CD4-positive, alpha-beta memory T cell (primary cell): Measurements from ENCODE around the gene TBC1D5. TPM values are rescaled to one million over a fixed set of nuclear protein-coding genes. Genes with fewer than 3 reads are reported as not detected.

ENCODE experiments used
- CTCF ChIA-PET: fragments of 350-600 bp; sonication (Branson Sonifier 250); formaldehyde crosslinking; loops from one replicate; lab custom pipeline; 2021; ENCODE audit warnings: inconsistent platforms; ENCODE audit not compliant: partially characterized antibody; lab: Charles Lee
- POLR2A ChIA-PET: fragments of 350-600 bp; sonication (Branson Sonifier 250); formaldehyde crosslinking; loops from one replicate; lab custom pipeline; 2021; ENCODE audit not compliant: partially characterized antibody; lab: Charles Lee
- DNase-seq, 5 donors: peaks; one replicate each; pipeline versions ENCODE4 v3.0.0 to v3.0.0-alpha.2; 2020 to 2022; ENCODE audit warnings: mixed read lengths in 1 of 5
- H3K27ac ChIP-seq: one replicate; pipeline ENCODE4 v1.7.0; 2013; ENCODE audit warnings: low read depth, low read length
- H3K27me3 ChIP-seq: 2 replicates; pipeline ENCODE4 v1.7.0; 2013; ENCODE audit warnings: mild to moderate bottlenecking, low read length, moderate library complexity; ENCODE audit not compliant: insufficient read depth
- H3K36me3 ChIP-seq: 2 replicates; pipeline ENCODE4 v1.7.0; 2013; ENCODE audit warnings: mild to moderate bottlenecking, low read length, moderate library complexity; ENCODE audit not compliant: insufficient read depth
- H3K4me1 ChIP-seq: 2 replicates; pipeline ENCODE4 v1.7.0; 2013; ENCODE audit warnings: mild to moderate bottlenecking, low read length, moderate library complexity; ENCODE audit not compliant: insufficient read depth
- H3K4me3 ChIP-seq, 2 donors: one replicate each; pipeline ENCODE4 v1.7.0; 2013; ENCODE audit warnings: low read length in 2 of 2, mild to moderate bottlenecking in 1 of 2
- H3K9me3 ChIP-seq, 2 donors: one replicate each; pipeline ENCODE4 v1.7.0; 2013; ENCODE audit warnings: low read length in 2 of 2, control low read depth in 1 of 2; ENCODE audit not compliant: control insufficient read depth in 1 of 2
- H3K27ac Mint-ChIP-seq, 7 donors: one replicate each; pipeline ENCODE4 v1.8.0; 2020 to 2021; ENCODE audit warnings: mixed read lengths in 7 of 7, mild to moderate bottlenecking in 6 of 7, inconsistent platforms in 3 of 7, moderate library complexity in 3 of 7
- H3K27me3 Mint-ChIP-seq, 2 donors: one replicate each; pipeline ENCODE4 v1.8.0; 2020 to 2021; ENCODE audit warnings: mixed read lengths in 2 of 2
- H3K36me3 Mint-ChIP-seq, 2 donors: one replicate each; pipeline ENCODE4 v1.8.0; 2020 to 2021; ENCODE audit warnings: mixed read lengths in 2 of 2, inconsistent platforms in 1 of 2, mild to moderate bottlenecking in 1 of 2
- H3K4me1 Mint-ChIP-seq, 4 donors: one replicate each; pipeline ENCODE4 v1.8.0; 2020 to 2021; ENCODE audit warnings: mixed read lengths in 4 of 4, mild to moderate bottlenecking in 1 of 4
- H3K4me3 Mint-ChIP-seq, 8 donors: one replicate each; pipeline ENCODE4 v1.8.0; 2020 to 2021; ENCODE audit warnings: mixed read lengths in 8 of 8, mild to moderate bottlenecking in 7 of 8, moderate library complexity in 6 of 8, inconsistent platforms in 3 of 8
- H3K9me3 Mint-ChIP-seq, 8 donors: one replicate each; pipeline ENCODE4 v1.8.0; 2020 to 2021; ENCODE audit warnings: mixed read lengths in 8 of 8, mild to moderate bottlenecking in 5 of 8, inconsistent platforms in 3 of 8, moderate library complexity in 1 of 8
- intact Hi-C: fragments of 100-400 bp; cut with micrococcal nuclease; formaldehyde crosslinking; loops from one replicate; pipeline ENCODE4 v1.15.1; 2023
- polyA plus RNA-seq, 2 donors: library from polyadenylated mRNA; unstranded; fragments of 300-500 nt; fragmentation: Illumina TruSeq; gene quantifications; one replicate each; pipeline ENCODE4 v1.2.3, GENCODE V29; 2021
- total RNA-seq, 2 experiments: library from RNA; stranded (reverse); gene quantifications; one replicate each; pipeline ENCODE4 v1.2.3, GENCODE V29; 2021

TBC1D5 gene
- total and polyA plus RNA-seq, 4 experiments from 2014 or later, result 21.2 to 52.2 (median 43.3) TPM

DNA sequence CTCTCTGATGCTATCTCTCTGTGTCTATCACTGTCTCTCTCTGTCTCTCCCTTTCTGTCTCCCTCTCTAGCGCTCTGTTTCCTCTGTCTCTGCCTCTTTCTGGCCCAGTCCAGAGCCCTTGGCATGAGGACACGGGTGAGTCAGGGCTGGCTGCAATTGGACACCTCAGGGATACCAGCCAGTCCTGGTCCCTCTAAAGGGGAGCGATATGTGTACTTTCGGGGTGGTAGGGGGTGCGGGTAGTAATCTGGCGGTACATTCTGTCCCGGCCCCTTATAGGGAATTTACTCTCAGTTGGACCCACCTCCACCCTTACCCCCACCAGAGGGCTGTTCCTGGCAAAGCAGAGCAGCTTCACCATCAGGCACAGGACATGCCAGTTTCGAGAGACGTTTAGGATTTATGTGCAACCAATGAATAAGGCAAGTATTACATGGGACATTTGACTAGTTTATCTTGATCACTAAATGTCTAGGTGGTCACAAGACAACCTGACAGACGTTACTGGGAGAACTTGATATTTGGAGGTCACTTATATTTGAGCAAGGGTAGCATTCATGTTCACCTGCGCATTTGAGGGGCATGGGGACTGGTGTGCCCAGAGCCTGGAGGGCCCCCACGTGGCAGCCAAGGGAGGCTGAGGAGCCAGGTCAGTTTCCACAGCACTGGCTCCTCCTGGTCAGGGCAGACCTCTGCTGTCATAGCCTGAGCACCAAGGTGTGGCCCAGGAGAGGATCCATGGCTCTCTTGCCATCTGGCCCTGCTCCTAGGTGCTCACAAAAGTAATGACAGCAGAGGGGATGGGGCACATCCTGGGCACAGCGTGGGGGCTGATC is 601.5 kb downstream of the TBC1D5 start:
- Mint-ChIP-seq H3K4me1 (peaks cover 0 to 4% (median under 1%) of the 10 kb centered on the region in 4 donors), H3K27me3 (no peaks in the 10 kb centered on the region), H3K4me3 (no peak overlapping the region), H3K9me3 (peaks cover 0 to 3% (median 0%) of the 10 kb centered on the region in 8 donors), H3K27ac (peak overlapping the region in 2 of 7 donors; percentile 13 to 27), H3K36me3 (no peaks in the 10 kb centered on the region)
- Histone ChIP-seq H3K4me1 (no peaks in the 10 kb centered on the region), H3K27ac (no peak overlapping the region), H3K9me3 (no peaks in the 10 kb centered on the region), H3K27me3 (no peaks in the 10 kb centered on the region), H3K4me3 (no peak overlapping the region), H3K36me3 (no peaks in the 10 kb centered on the region)
- DNase-seq, result no peak
- POLR2A ChIA-PET, result interaction anchor here (0.6 kb wide), 1 partner anchor 728 kb away, joined by 3 read pairs; no protein-coding TSS in a partner anchor
- CTCF ChIA-PET, result no interaction called here
- intact Hi-C loops, result no loop called here

DNA sequence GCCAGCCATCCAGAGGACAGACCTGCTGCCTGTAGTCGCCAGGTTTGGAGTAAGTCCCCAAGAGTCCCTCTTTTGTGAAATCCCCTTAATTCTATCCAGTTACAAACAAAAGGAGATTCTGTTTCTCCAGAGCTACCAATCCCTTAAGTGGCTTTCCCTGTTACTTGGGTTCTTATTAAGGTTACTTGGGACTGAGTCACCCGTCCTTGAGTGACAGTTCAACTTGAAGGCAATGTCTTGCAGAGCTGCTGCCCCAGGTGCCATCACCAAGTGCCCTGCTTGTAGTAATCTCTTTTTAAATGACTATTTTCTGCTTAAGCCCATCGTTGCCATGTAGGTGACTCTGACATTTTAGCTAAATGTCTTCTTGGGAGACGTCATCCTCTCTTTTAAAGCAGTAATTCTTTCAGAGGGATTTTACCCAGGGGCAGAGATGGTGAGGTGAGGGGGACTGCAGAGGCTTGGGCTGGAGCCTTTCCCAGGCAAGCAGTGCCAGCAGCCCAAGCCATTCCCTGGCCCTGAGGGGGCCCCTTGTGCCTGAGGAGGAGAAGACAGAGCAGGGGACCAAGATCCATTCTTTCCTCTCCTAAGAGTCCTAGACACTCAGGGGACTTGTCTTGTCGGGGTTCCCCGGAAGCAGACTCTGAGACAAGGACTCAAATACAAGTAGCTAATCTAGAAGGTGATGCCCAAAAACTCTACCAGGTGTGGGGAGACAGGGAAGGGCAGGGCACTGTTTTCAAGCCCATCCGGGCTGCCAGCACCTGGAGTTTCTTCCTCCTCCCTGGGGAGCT is 604.0 kb downstream of the TBC1D5 start:
- H3K27ac ChIP-seq, result no peak overlapping the region
- Mint-ChIP-seq H3K4me3 (no peak overlapping the region), H3K27me3 (no peaks in the 10 kb centered on the region), H3K4me1 (peaks cover 0 to 4% (median under 1%) of the 10 kb centered on the region in 4 donors), H3K9me3 (peaks cover 0 to 2% (median 0%) of the 10 kb centered on the region in 8 donors), H3K27ac (peak overlapping the region in 1 of 7 donors; percentile 68), H3K36me3 (no peaks in the 10 kb centered on the region)
- H3K36me3 ChIP-seq, result no peaks in the 10 kb centered on the region
- intact Hi-C loops, result no loop called here
- no peak overlapping the region for H3K4me3 ChIP-seq
- ChIA-PET POLR2A (no interaction called here), CTCF (no interaction called here)
- no peak for DNase-seq
- no peaks in the 10 kb centered on the region for H3K4me1 ChIP-seq
- H3K27me3 ChIP-seq, result no peaks in the 10 kb centered on the region
- H3K9me3 ChIP-seq, result no peaks in the 10 kb centered on the region

DNA sequence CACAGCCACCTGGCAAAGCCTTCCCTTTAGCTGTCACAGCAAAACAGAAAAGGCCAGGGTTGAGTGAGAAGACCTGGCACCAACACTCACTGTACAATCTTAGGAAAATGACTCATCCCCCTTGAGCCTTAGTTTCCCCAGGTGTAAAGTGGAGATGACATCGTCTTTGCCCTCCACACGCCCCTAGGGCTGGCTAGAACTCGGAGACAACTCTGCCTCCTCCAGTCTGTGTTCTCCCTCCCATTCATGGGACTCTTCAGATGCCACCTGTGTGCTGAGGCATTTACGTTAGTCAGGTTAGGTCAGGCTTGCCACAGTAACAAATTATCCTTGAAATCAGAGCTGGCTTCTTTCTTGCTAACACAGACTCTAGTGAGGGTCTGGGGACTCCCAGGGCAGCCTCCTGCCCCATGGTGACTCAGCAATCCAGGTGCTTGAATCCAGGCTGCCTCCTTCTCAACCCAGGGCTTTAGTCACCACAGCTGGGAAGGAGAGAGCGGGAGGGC is 605.1 kb downstream of the TBC1D5 start:
- CTCF ChIA-PET, result no interaction called here
- peak overlapping the region in 1 of 7 donors; percentile 35 for H3K27ac Mint-ChIP-seq
- H3K4me3 Mint-ChIP-seq, result no peak overlapping the region
- POLR2A ChIA-PET, result no interaction called here
- Histone ChIP-seq H3K4me1 (no peaks in the 10 kb centered on the region), H3K36me3 (no peaks in the 10 kb centered on the region), H3K27me3 (no peaks in the 10 kb centered on the region), H3K4me3 (no peak overlapping the region), H3K27ac (no peak overlapping the region), H3K9me3 (no peaks in the 10 kb centered on the region)
- peaks cover 0 to 2% (median 0%) of the 10 kb centered on the region in 8 donors for H3K9me3 Mint-ChIP-seq
- no peak for DNase-seq
- peaks cover 0 to 4% (median under 1%) of the 10 kb centered on the region in 4 donors for H3K4me1 Mint-ChIP-seq
- H3K36me3 Mint-ChIP-seq, result no peaks in the 10 kb centered on the region
- no peaks in the 10 kb centered on the region for H3K27me3 Mint-ChIP-seq
- intact Hi-C loops, result no loop called here

DNA sequence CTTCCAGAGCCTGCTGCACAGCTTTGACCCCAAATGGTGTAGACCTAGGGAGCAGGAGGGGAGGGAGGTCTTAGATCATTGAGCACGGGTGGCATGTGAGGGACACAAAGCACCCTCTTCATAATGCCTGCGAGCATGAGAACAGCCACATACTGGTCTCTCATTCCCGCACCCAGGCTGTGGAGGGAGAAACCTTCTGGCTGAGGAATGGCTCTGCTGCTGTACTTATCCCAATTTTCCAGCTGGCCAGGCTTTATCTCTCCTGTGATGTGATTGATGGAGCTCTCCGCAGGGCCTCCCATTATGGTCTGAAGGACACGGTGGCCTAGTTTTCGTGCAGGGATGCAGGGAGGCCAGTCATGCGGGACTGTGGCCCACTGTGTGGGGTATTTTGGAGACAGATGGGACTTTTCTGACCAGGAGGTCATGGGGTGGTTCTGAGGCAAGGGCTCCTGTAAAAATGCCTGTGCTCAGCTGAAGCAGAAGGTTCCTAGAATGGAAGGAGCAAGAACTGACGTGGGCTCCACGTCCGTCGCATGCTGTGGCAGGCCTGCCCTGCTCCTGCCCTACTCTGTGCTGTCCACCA is 606.2 kb downstream of the TBC1D5 start:
- no peak for DNase-seq
- no peaks in the 10 kb centered on the region for H3K27me3 ChIP-seq
- H3K36me3 ChIP-seq, result no peaks in the 10 kb centered on the region
- intact Hi-C loops, result no loop called here
- Mint-ChIP-seq H3K4me3 (no peak overlapping the region), H3K4me1 (peaks cover 0 to 4% (median under 1%) of the 10 kb centered on the region in 4 donors), H3K27me3 (no peaks in the 10 kb centered on the region), H3K36me3 (no peaks in the 10 kb centered on the region), H3K27ac (peak overlapping the region in 2 of 7 donors; percentile 18 to 75), H3K9me3 (peaks cover 0 to 2% (median 0%) of the 10 kb centered on the region in 8 donors)
- H3K27ac ChIP-seq, result no peak overlapping the region
- no peaks in the 10 kb centered on the region for H3K4me1 ChIP-seq
- H3K4me3 ChIP-seq, result no peak overlapping the region
- CTCF ChIA-PET, result no interaction called here
- no peaks in the 10 kb centered on the region for H3K9me3 ChIP-seq
- POLR2A ChIA-PET, result no interaction called here

DNA sequence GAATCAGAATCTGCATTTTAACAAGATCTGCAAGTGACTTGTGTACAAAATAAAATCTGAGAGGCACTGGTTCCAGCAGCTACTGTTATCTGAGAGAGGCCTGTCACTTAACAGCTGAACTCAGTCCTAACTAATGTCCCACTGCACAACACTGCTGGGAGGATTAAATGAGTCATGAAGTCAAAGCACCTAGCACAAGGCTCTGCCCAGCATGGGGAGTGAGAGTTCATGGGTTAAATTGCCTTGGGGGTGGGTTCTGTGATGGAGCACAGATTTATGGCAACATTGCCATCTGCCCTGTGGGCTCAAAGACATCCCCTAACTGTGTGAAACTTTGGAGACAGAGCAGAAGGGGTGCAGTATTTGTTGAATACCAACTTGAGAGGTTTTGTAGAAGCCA is 606.7 kb downstream of the TBC1D5 start:
- Histone ChIP-seq H3K36me3 (no peaks in the 10 kb centered on the region), H3K4me1 (no peaks in the 10 kb centered on the region), H3K4me3 (no peak overlapping the region), H3K27me3 (no peaks in the 10 kb centered on the region), H3K27ac (no peak overlapping the region), H3K9me3 (no peaks in the 10 kb centered on the region)
- no peak overlapping the region for H3K4me3 Mint-ChIP-seq
- DNase-seq, result no peak
- no peaks in the 10 kb centered on the region for H3K36me3 Mint-ChIP-seq
- intact Hi-C loops, result no loop called here
- H3K4me1 Mint-ChIP-seq, result peaks cover 0 to 4% (median under 1%) of the 10 kb centered on the region in 4 donors
- peaks cover 0 to 2% (median 0%) of the 10 kb centered on the region in 8 donors for H3K9me3 Mint-ChIP-seq
- peak overlapping the region in 1 of 7 donors; percentile 32 for H3K27ac Mint-ChIP-seq
- ChIA-PET POLR2A (no interaction called here), CTCF (no interaction called here)
- no peaks in the 10 kb centered on the region for H3K27me3 Mint-ChIP-seq

DNA sequence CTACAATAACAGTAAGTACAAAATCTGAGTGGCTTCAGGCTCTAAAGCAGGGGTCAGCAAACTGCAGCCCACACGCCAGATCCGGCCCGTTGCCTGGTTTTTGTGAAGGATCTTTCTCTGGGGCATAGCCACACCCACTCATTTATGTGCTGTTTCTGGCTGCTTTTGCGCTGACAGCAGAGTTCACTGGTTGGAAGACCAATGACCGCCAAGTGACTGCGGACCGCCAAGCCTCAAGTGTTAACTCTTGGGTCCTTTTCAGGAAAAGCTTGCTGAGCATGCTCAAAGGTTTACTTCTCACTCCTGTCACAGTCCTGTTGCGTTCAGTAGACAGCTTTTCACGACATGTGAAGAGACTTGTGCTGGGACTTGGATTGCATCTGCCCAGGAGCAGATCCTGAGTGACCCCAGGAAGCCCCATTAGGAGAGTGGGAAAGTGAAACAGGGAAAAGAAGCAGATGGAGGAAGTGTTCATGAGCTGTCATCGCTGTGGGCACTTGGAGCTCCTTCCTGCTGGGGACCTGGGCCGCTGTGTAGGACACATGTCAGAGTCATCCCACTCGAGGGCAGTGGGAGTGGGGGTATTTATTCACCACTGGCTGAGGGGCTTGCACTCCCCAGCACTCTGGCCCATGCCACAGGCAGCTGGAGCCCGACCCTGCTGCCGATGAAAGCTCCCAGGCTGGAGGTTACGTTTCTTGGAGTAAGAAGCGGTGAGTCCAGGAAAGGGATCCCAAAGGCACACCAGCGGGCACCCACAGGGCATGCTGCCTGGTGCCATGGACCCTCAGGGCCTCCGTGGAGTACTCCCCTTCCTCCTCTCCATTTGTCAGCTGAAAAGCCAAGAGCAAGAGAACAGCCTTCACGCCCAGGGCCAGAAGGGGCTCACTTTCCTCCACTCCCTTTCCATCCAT is 608.5 kb downstream of the TBC1D5 start:
- peaks cover 0 to 2% of the 10 kb centered on the region in 2 donors for H3K27me3 Mint-ChIP-seq
- intact Hi-C loops, result no loop called here
- H3K9me3 ChIP-seq, result no peaks in the 10 kb centered on the region
- no peaks in the 10 kb centered on the region for H3K36me3 Mint-ChIP-seq
- no peak overlapping the region for H3K27ac Mint-ChIP-seq
- ChIA-PET POLR2A (no interaction called here), CTCF (no interaction called here)
- H3K4me1 ChIP-seq, result no peaks in the 10 kb centered on the region
- H3K4me1 Mint-ChIP-seq, result peaks cover 0 to 6% (median 0%) of the 10 kb centered on the region in 4 donors
- no peaks in the 10 kb centered on the region for H3K27me3 ChIP-seq
- peaks cover 0 to 2% (median 0%) of the 10 kb centered on the region in 8 donors for H3K9me3 Mint-ChIP-seq
- H3K27ac ChIP-seq, result no peak overlapping the region
- H3K36me3 ChIP-seq, result no peaks in the 10 kb centered on the region
- H3K4me3 ChIP-seq, result no peak overlapping the region
- no peak overlapping the region for H3K4me3 Mint-ChIP-seq
- DNase-seq, result no peak
